IMR-90 (cell line): ENCODE measurements around the gene NDUFA7.

Source experiments
- BHLHE40 ChIP-seq: fragments of 150-350 bp; IDR thresholded peaks from 2 replicates; pipeline ENCODE4 v1.6.1; 2016; ENCODE audit warnings: mild to moderate bottlenecking, low read depth, low read length
- CHD1 ChIP-seq: IDR thresholded peaks from 2 replicates; pipeline ENCODE4 v1.6.1; 2012; ENCODE audit warnings: low read depth, low read length, improper control_type of control experiment
- POLR2A ChIP-seq: IDR thresholded peaks from 2 replicates; pipeline ENCODE4 v1.6.1; 2012; ENCODE audit warnings: mild to moderate bottlenecking, low read depth, low read length
- RAD21 ChIP-seq: IDR thresholded peaks from 2 replicates; pipeline ENCODE4 v1.6.1; 2012; ENCODE audit warnings: low read length, improper control_type of control experiment
- RCOR1 ChIP-seq: IDR thresholded peaks from 2 replicates; pipeline ENCODE4 v1.6.1; 2012; ENCODE audit warnings: mild to moderate bottlenecking, low read length, improper control_type of control experiment; ENCODE audit not compliant: insufficient replicate concordance
- SMC3 ChIP-seq: fragments of 150-350 bp; IDR thresholded peaks from 2 replicates; pipeline ENCODE4 v1.6.1; 2016; ENCODE audit warnings: low read depth, mild to moderate bottlenecking, antibody characterized with exemption, low read length, moderate library complexity
- TF ChIP-seq, protein P1 (sequence below): conservative IDR thresholded peaks from 2 replicates; pipeline ENCODE4 v1.5.1; 2012; ENCODE audit warnings: mild to moderate bottlenecking, low read depth, low read length, improper control_type of control experiment
- TF ChIP-seq, protein P2 (sequence below): fragments of 150-350 bp; IDR thresholded peaks from 2 replicates; pipeline ENCODE4 v1.6.1; 2016; ENCODE audit warnings: low read depth, mild to moderate bottlenecking, low read length, moderate library complexity, borderline replicate concordance

GRCh38 chr19:8265872-8266271 is 55.3 kb downstream of the NDUFA7 start:
- TF ChIP-seq RAD21 (no peak), SMC3 (no peak), POLR2A (no peak), BHLHE40 (no peak), CHD1 (no peak), RCOR1 (no peak)
- TF ChIP-seq, protein P1, sequence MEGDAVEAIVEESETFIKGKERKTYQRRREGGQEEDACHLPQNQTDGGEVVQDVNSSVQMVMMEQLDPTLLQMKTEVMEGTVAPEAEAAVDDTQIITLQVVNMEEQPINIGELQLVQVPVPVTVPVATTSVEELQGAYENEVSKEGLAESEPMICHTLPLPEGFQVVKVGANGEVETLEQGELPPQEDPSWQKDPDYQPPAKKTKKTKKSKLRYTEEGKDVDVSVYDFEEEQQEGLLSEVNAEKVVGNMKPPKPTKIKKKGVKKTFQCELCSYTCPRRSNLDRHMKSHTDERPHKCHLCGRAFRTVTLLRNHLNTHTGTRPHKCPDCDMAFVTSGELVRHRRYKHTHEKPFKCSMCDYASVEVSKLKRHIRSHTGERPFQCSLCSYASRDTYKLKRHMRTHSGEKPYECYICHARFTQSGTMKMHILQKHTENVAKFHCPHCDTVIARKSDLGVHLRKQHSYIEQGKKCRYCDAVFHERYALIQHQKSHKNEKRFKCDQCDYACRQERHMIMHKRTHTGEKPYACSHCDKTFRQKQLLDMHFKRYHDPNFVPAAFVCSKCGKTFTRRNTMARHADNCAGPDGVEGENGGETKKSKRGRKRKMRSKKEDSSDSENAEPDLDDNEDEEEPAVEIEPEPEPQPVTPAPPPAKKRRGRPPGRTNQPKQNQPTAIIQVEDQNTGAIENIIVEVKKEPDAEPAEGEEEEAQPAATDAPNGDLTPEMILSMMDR = no peak
- TF ChIP-seq, protein P2, sequence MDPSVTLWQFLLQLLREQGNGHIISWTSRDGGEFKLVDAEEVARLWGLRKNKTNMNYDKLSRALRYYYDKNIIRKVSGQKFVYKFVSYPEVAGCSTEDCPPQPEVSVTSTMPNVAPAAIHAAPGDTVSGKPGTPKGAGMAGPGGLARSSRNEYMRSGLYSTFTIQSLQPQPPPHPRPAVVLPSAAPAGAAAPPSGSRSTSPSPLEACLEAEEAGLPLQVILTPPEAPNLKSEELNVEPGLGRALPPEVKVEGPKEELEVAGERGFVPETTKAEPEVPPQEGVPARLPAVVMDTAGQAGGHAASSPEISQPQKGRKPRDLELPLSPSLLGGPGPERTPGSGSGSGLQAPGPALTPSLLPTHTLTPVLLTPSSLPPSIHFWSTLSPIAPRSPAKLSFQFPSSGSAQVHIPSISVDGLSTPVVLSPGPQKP = no peak
